Karpas-422 (cell line): ENCODE results near the gene DCST2. TPM values are rescaled to one million over a fixed set of nuclear protein-coding genes. Genes with fewer than 3 reads are reported as not detected.
A peak's percentile ranks its signal among the peaks of the same experiment; 100 is the strongest.

Experiments
- DNase-seq: peaks from one replicate; pipeline ENCODE4 v3.0.0-alpha.2; 2015
- H2AFZ ChIP-seq: fragments of 200-600 bp; sonication (generic); 2 replicates; pipeline ENCODE4 v1.6.1; 2014; ENCODE audit warnings: antibody characterized with exemption, low read length, mixed read lengths
- H3K27ac ChIP-seq: fragments of 200-600 bp; sonication (generic); 2 replicates; pipeline ENCODE4 v1.5.1; 2014; ENCODE audit warnings: mild to moderate bottlenecking, low read length, moderate library complexity
- H3K27me3 ChIP-seq: fragments of 200-600 bp; sonication (generic); 2 replicates; pipeline ENCODE4 v1.6.1; 2014; ENCODE audit warnings: low read length, mixed read lengths
- H3K36me3 ChIP-seq: fragments of 200-600 bp; sonication (generic); 2 replicates; pipeline ENCODE4 v1.6.1; 2014; ENCODE audit warnings: low read length, mixed read lengths; ENCODE audit not compliant: insufficient read depth
- H3K4me1 ChIP-seq: fragments of 200-600 bp; sonication (generic); 2 replicates; pipeline ENCODE4 v1.6.1; 2014; ENCODE audit warnings: mild to moderate bottlenecking, low read length, mixed read lengths
- H3K4me2 ChIP-seq: fragments of 200-600 bp; sonication (generic); 2 replicates; pipeline ENCODE4 v1.6.1; 2014; ENCODE audit warnings: low read length, low read depth, mild to moderate bottlenecking; ENCODE audit not compliant: poor library complexity, severe bottlenecking
- H3K4me3 ChIP-seq: fragments of 200-600 bp; sonication (generic); 2 replicates; pipeline ENCODE4 v1.5.1; 2014; ENCODE audit warnings: mild to moderate bottlenecking, antibody characterized with exemption, low read length, mixed read lengths
- H3K79me2 ChIP-seq: fragments of 200-600 bp; sonication (generic); 2 replicates; pipeline ENCODE4 v1.6.1; 2014; ENCODE audit warnings: mild to moderate bottlenecking, low read length, mixed read lengths
- H3K9ac ChIP-seq: fragments of 200-600 bp; sonication (generic); 2 replicates; pipeline ENCODE4 v1.6.0; 2014; ENCODE audit warnings: low read length
- H3K9me2 ChIP-seq: fragments of 200-600 bp; sonication (generic), shearing (Covaris generic); replicated peaks from 2 replicates; pipeline ENCODE4 v1.6.0; 2014; ENCODE audit warnings: mild to moderate bottlenecking, low read length, moderate library complexity; ENCODE audit not compliant: insufficient read depth
- H3K9me3 ChIP-seq: fragments of 300-700, 200-600 bp; sonication (generic); 2 replicates; pipeline ENCODE4 v1.6.1; 2014; ENCODE audit warnings: low read length, mixed read lengths
- H4K20me1 ChIP-seq: fragments of 200-600 bp; sonication (generic); 2 replicates; pipeline ENCODE4 v1.6.1; 2014; ENCODE audit warnings: mild to moderate bottlenecking, antibody characterized with exemption, low read length, low read depth; ENCODE audit not compliant: insufficient read depth
- total RNA-seq: library from RNA; depleted of rRNA; stranded (reverse); fragments of >200 nt; shearing (Covaris generic); gene quantifications from 2 replicates; pipeline ENCODE4 v1.2.3, GENCODE V29; 2014; ENCODE audit warnings: low replicate concordance

DCST2 gene
- total RNA-seq, 1 experiment from 2014 or later = 3.5 TPM

GRCh38 chr1:155071701-155072100 lies 38.1 kb upstream of the DCST2 start:
- Histone ChIP-seq H3K27ac (no peak overlapping the region), H3K9me2 (no peaks in the 10 kb centered on the region), H2AFZ (no peak overlapping the region), H3K4me1 (peaks cover 39% of the 10 kb centered on the region), H3K27me3 (no peaks in the 10 kb centered on the region), H3K36me3 (no peaks in the 10 kb centered on the region), H3K9me3 (no peaks in the 10 kb centered on the region), H4K20me1 (0 out of 2 replicates have a peak, but pooled peaks cover 5% of the 10 kb centered on the region), H3K79me2 (no peaks in the 10 kb centered on the region), H3K4me3 (no peak overlapping the region), H3K4me2 (no peak overlapping the region), H3K9ac (no peak overlapping the region)
- no peak for DNase-seq

GRCh38 chr1:155070721-155071569 lies 37.4 kb upstream of the DCST2 start:
- H3K36me3 ChIP-seq = no peaks in the 10 kb centered on the region
- peak; percentile 93 for DNase-seq
- no peaks in the 10 kb centered on the region for H3K79me2 ChIP-seq
- H3K27me3 ChIP-seq = no peaks in the 10 kb centered on the region
- H3K9me2 ChIP-seq = no peaks in the 10 kb centered on the region
- H3K27ac ChIP-seq = no peak overlapping the region
- peak overlapping the region; percentile 53; the same call in 1 of the 2 replicates for H2AFZ ChIP-seq
- H3K9ac ChIP-seq = peak overlapping the region; percentile 66
- no peaks in the 10 kb centered on the region for H3K9me3 ChIP-seq
- peak overlapping the region; percentile 71 for H3K4me2 ChIP-seq
- H3K4me3 ChIP-seq = peak overlapping the region; percentile 57
- H4K20me1 ChIP-seq = 0 out of 2 replicates have a peak, but pooled peaks cover 5% of the 10 kb centered on the region
- H3K4me1 ChIP-seq = peaks cover 39% of the 10 kb centered on the region

GRCh38 chr1:155070158-155070621 lies 36.6 kb upstream of the DCST2 start:
- no peaks in the 10 kb centered on the region for H3K9me2 ChIP-seq
- peak overlapping the region; percentile 71 for H3K4me2 ChIP-seq
- H3K9ac ChIP-seq = peak overlapping the region; percentile 66
- H3K27me3 ChIP-seq = no peaks in the 10 kb centered on the region
- H3K27ac ChIP-seq = no peak overlapping the region
- H2AFZ ChIP-seq = no peak overlapping the region
- H3K4me1 ChIP-seq = peaks cover 39% of the 10 kb centered on the region
- DNase-seq = no peak
- H3K4me3 ChIP-seq = peak overlapping the region; percentile 57
- 0 out of 2 replicates have a peak, but pooled peaks cover under 1% of the 10 kb centered on the region for H3K79me2 ChIP-seq
- H3K9me3 ChIP-seq = no peaks in the 10 kb centered on the region
- H4K20me1 ChIP-seq = 0 out of 2 replicates have a peak, but pooled peaks cover 5% of the 10 kb centered on the region
- no peaks in the 10 kb centered on the region for H3K36me3 ChIP-seq

GRCh38 chr1:155069551-155070157 lies 36.1 kb upstream of the DCST2 start:
- 0 out of 2 replicates have a peak, but pooled peaks cover 5% of the 10 kb centered on the region for H4K20me1 ChIP-seq
- H3K9me3 ChIP-seq = no peaks in the 10 kb centered on the region
- H2AFZ ChIP-seq = no peak overlapping the region
- peaks cover 4% of the 10 kb centered on the region for H3K79me2 ChIP-seq
- H3K36me3 ChIP-seq = no peaks in the 10 kb centered on the region
- 0 out of 2 replicates have a peak overlapping the region, but pooled peaks have one; percentile 29 for H3K9ac ChIP-seq
- H3K27me3 ChIP-seq = no peaks in the 10 kb centered on the region
- no peak overlapping the region for H3K27ac ChIP-seq
- peaks cover 40% of the 10 kb centered on the region for H3K4me1 ChIP-seq
- peak overlapping the region; percentile 57; the same call in 1 of the 2 replicates for H3K4me3 ChIP-seq
- no peak for DNase-seq
- peak overlapping the region; percentile 71 for H3K4me2 ChIP-seq
- no peaks in the 10 kb centered on the region for H3K9me2 ChIP-seq

- Histone ChIP-seq H3K9me2 (no peaks in the 10 kb centered on the region), H3K36me3 (no peaks in the 10 kb centered on the region), H3K27ac (no peak overlapping the region), H4K20me1 (0 out of 2 replicates have a peak, but pooled peaks cover 5% of the 10 kb centered on the region), H3K27me3 (no peaks in the 10 kb centered on the region), H3K4me1 (peaks cover 46% of the 10 kb centered on the region), H2AFZ (no peak overlapping the region), H3K9me3 (no peaks in the 10 kb centered on the region), H3K79me2 (peaks cover 11% of the 10 kb centered on the region), H3K4me3 (no peak overlapping the region), H3K9ac (no peak overlapping the region), H3K4me2 (no peak overlapping the region)
- no peak for DNase-seq
Observed at GRCh38 chr1:155068599-155068998, 35.0 kb upstream of the DCST2 start.

- no peak overlapping the region for H3K27ac ChIP-seq
- H3K79me2 ChIP-seq = peaks cover 11% of the 10 kb centered on the region
- no peaks in the 10 kb centered on the region for H3K36me3 ChIP-seq
- no peaks in the 10 kb centered on the region for H3K9me2 ChIP-seq
- H4K20me1 ChIP-seq = 0 out of 2 replicates have a peak, but pooled peaks cover 4% of the 10 kb centered on the region
- no peak overlapping the region for H3K9ac ChIP-seq
- peaks cover 55% of the 10 kb centered on the region for H3K4me1 ChIP-seq
- H3K9me3 ChIP-seq = no peaks in the 10 kb centered on the region
- H3K27me3 ChIP-seq = no peaks in the 10 kb centered on the region
- no peak overlapping the region for H3K4me2 ChIP-seq
- no peak overlapping the region for H3K4me3 ChIP-seq
- no peak for DNase-seq
- no peak overlapping the region for H2AFZ ChIP-seq
Observed at GRCh38 chr1:155066777-155067176, 33.2 kb upstream of the DCST2 start.

GRCh38 chr1:155064832-155065429 lies 31.4 kb upstream of the DCST2 start:
- Histone ChIP-seq H2AFZ (no peak overlapping the region), H3K27ac (no peak overlapping the region), H3K36me3 (no peaks in the 10 kb centered on the region), H3K4me2 (peak overlapping the region; percentile 95), H3K4me1 (peaks cover 44% of the 10 kb centered on the region), H3K79me2 (peaks cover 11% of the 10 kb centered on the region), H3K27me3 (no peaks in the 10 kb centered on the region), H4K20me1 (0 out of 2 replicates have a peak, but pooled peaks cover 4% of the 10 kb centered on the region), H3K4me3 (peak overlapping the region; percentile 85), H3K9me3 (no peaks in the 10 kb centered on the region), H3K9me2 (no peaks in the 10 kb centered on the region), H3K9ac (peak overlapping the region; percentile 82)
- no peak for DNase-seq
